ENCODE results near the gene TRIM14. TPM values are rescaled to one million over a fixed set of nuclear protein-coding genes. Genes with fewer than 3 reads are reported as not detected.

Gene TRIM14
- total and polyA plus RNA-seq, 2 donors from 2014 or later, result 11.3 to 26.3 TPM

DNA sequence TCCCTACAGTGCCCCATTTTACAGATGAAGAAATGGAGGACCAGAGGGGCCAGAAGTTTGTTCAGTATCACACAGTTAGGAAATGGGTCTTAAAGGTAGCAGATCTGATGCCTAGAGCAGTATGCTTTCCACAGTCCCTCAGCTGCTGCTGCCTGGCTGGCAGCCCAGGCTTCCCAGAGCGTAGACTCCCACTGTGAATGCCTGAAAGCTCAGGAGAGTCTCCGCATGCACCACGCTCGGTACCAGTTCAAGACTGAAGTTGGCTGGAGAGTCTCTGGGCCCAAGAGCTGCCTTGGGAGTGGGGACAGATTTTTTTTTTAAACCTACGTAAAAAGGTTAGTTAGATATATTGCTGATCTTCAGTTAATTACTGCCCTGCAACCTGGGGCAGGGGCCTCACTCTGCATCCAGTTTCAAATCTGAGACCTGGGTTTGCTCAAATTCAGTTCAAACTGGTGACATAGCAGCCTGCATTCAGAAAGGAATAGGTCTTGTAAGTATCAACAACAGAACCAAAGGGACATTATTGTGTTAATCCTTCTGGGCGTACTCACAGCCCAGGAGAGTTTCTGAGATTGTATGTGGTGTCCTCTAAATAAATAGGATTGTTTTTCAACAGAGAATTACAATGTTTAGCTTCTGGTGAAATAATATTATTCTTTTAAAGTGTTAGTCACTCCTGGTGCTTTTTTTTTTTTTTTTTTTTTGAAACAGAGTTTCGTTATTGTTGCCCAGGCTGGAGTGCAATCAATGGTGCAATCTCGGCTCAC, 54.2 kb downstream of the TRIM14 start:
- TF ChIP-seq, protein P1, sequence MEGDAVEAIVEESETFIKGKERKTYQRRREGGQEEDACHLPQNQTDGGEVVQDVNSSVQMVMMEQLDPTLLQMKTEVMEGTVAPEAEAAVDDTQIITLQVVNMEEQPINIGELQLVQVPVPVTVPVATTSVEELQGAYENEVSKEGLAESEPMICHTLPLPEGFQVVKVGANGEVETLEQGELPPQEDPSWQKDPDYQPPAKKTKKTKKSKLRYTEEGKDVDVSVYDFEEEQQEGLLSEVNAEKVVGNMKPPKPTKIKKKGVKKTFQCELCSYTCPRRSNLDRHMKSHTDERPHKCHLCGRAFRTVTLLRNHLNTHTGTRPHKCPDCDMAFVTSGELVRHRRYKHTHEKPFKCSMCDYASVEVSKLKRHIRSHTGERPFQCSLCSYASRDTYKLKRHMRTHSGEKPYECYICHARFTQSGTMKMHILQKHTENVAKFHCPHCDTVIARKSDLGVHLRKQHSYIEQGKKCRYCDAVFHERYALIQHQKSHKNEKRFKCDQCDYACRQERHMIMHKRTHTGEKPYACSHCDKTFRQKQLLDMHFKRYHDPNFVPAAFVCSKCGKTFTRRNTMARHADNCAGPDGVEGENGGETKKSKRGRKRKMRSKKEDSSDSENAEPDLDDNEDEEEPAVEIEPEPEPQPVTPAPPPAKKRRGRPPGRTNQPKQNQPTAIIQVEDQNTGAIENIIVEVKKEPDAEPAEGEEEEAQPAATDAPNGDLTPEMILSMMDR (IDR thresholded peaks at IDR 0.05; ENCODE audit: borderline replicate concordance, extremely low read depth, insufficient read depth), result no peak
- DNase-seq (no peak), FAIRE-seq (no peak)
- intact Hi-C loops (cut with DNase I), result no loop called here
- Histone ChIP-seq H3K27ac (ENCODE audit: low read depth in 2 of 2, low read length in 2 of 2) (no peak overlapping the region), H3K4me3 (ENCODE audit: low read length in 3 of 3) (no peak overlapping the region), H3K27me3 (ENCODE audit: control insufficient read depth, insufficient read depth, low read length) (no peaks in the 10 kb centered on the region), H3K9ac (ENCODE audit: low read length in 3 of 3) (no peak overlapping the region), H3K36me3 (ENCODE audit: control insufficient read depth in 2 of 3, insufficient read depth in 3 of 3, low read length in 3 of 3) (peaks cover 0 to 14% (median 13%) of the 10 kb centered on the region in 3 donors), H3K4me1 (ENCODE audit: control insufficient read depth in 2 of 3, insufficient read depth in 2 of 3, low read depth in 1 of 3, low read length in 3 of 3) (no peaks in the 10 kb centered on the region), H3K9me3 (ENCODE audit: control insufficient read depth in 2 of 3, insufficient read depth in 1 of 3, low read length in 3 of 3) (no peaks in the 10 kb centered on the region)

DNA sequence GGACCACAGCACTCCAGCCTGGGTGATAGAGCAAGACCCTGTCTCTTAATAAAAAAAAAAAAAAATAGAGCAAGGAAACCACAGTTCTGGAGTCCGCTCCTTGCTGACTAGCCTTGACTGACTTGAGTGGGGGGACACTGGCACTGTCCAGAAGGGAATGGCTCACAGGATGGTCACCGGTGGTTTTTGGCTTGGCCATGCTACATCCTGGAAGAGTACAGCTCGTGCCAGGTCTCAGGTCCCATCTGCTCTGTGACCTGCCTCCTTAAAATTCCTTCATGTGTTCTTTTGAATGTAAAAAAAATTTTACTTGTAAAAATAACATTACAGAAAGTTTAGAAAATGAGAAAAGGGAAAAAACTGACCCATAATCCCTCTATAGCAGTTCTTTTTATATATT, 56.9 kb downstream of the TRIM14 start:
- intact Hi-C loops (cut with DNase I), result no loop called here
- Histone ChIP-seq H3K9me3 (ENCODE audit: control insufficient read depth in 2 of 3, insufficient read depth in 1 of 3, low read length in 3 of 3) (no peaks in the 10 kb centered on the region), H3K4me1 (ENCODE audit: control insufficient read depth in 2 of 3, insufficient read depth in 2 of 3, low read depth in 1 of 3, low read length in 3 of 3) (peaks cover 0 to 7% (median 0%) of the 10 kb centered on the region in 3 donors), H3K27ac (ENCODE audit: low read depth in 2 of 2, low read length in 2 of 2) (no peak overlapping the region), H3K4me3 (ENCODE audit: low read length in 3 of 3) (no peak overlapping the region), H3K9ac (ENCODE audit: low read length in 3 of 3) (no peak overlapping the region), H3K36me3 (ENCODE audit: control insufficient read depth in 2 of 3, insufficient read depth in 3 of 3, low read length in 3 of 3) (peaks cover 0 to 14% (median 13%) of the 10 kb centered on the region in 3 donors), H3K27me3 (ENCODE audit: control insufficient read depth, insufficient read depth, low read length) (no peaks in the 10 kb centered on the region)
- DNase-seq, result no peak
- no peak for FAIRE-seq
- TF ChIP-seq, protein P1 (IDR thresholded peaks at IDR 0.05; ENCODE audit: borderline replicate concordance, extremely low read depth, insufficient read depth), result no peak

GRCh38 chr9:98057138-98057799, 61.8 kb downstream of the TRIM14 start:
- Histone ChIP-seq H3K4me1 (ENCODE audit: control insufficient read depth in 2 of 3, insufficient read depth in 2 of 3, low read depth in 1 of 3, low read length in 3 of 3) (peaks cover 0 to 7% (median 0%) of the 10 kb centered on the region in 3 donors), H3K27ac (ENCODE audit: low read depth in 2 of 2, low read length in 2 of 2) (peak overlapping the region; percentile 87 to 88), H3K9me3 (ENCODE audit: control insufficient read depth in 2 of 3, insufficient read depth in 1 of 3, low read length in 3 of 3) (no peaks in the 10 kb centered on the region), H3K9ac (ENCODE audit: low read length in 3 of 3) (peak overlapping the region; percentile 19 to 63 (median 48)), H3K4me3 (ENCODE audit: low read length in 3 of 3) (peak overlapping the region; percentile 62 to 88 (median 78)), H3K27me3 (ENCODE audit: control insufficient read depth, insufficient read depth, low read length) (no peaks in the 10 kb centered on the region), H3K36me3 (ENCODE audit: control insufficient read depth in 2 of 3, insufficient read depth in 3 of 3, low read length in 3 of 3) (peaks cover 0 to 5% (median 5%) of the 10 kb centered on the region in 3 donors)
- DNase-seq (peak in 3 of 5 donors; percentile 46 to 69 (median 66)), FAIRE-seq (no peak)
- intact Hi-C loops (cut with DNase I), result no loop called here
- TF ChIP-seq, protein P1 (IDR thresholded peaks at IDR 0.05; ENCODE audit: borderline replicate concordance, extremely low read depth, insufficient read depth), result no peak

Data from kidney (tissue), 14 donors.